HG03159 (cell line): ENCODE data around the gene SFT2D2.

Experiments
- ATAC-seq: cut with Tn5 transposase; IDR thresholded peaks from one replicate; pipeline ENCODE4 v1.9.1; 2021; ENCODE audit warnings: mild to moderate bottlenecking, moderate library complexity; ENCODE audit not compliant: unreplicated experiment

The SFT2D2 gene

GRCh38 chr1:168301664-168302320 lies 76.0 kb downstream of the SFT2D2 start:
- no peak for ATAC-seq
